HG02970 (cell line): ENCODE data around the gene SLC12A3.

Experiments
- ATAC-seq: cut with Tn5 transposase; IDR thresholded peaks from one replicate; pipeline ENCODE4 v1.9.1; 2021; ENCODE audit warnings: mild to moderate bottlenecking, moderate library complexity, moderate number of reproducible peaks; ENCODE audit not compliant: unreplicated experiment, low FRiP score

SLC12A3 gene

GRCh38 chr16:56936491-56936890, 71.5 kb downstream of the SLC12A3 start:
- ATAC-seq: no peak

DNA sequence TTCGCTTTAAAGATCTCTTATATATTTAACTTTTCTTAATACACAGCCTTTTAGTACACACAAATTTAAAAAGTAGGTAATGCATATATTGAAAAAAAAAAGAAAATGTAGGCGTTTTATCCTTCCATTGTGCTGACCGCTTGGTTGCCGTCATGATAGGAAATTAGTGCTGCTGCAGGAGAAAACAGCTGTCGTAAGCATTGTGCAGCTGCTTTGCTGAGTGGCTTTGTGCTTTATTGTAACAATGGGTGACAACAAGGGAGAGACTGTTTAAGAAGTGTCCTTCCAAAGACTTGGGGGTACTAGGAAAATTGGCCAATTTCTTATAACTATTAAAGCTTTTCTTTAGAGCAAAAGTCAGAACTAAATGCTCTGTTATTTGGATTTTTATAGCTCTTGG, 71.9 kb downstream of the SLC12A3 start:
- no peak for ATAC-seq

- no peak for ATAC-seq
These were observed 73.9 kb downstream of the SLC12A3 start for GRCh38 chr16:56938664-56939513.

DNA sequence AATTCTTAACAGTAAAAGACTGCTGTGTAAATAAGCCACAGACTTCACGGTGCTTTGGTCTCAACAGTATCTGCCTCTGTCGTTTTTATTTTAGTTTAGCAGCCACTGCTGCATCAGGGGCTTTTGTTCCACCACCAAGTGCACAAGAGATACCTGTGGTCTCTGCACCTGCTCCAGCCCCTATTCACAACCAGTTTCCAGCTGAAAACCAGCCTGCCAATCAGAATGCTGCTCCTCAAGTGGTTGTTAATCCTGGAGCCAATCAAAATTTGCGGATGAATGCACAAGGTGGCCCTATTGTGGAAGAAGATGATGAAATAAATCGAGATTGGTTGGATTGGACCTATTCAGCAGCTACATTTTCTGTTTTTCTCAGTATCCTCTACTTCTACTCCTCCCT, 74.8 kb downstream of the SLC12A3 start:
- no peak for ATAC-seq

DNA sequence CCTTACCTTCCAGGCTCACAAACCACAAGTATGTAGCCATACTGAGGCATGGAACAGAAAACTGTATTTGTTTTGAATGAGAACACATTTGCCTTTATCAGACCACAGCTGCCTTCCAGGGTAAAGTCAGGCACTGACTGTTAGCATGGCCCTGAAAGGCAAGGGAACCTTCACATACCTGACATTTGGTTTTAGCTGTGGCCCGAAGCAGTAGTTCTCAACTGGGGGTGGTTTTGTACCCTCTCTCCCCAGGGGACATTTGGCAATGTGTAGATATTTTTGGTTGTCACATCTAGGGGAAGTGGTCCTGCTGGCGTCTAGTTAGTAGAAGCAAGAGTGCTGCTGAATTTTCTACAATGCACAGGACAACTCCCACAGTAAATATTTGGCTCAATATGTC, 76.1 kb downstream of the SLC12A3 start:
- no peak for ATAC-seq

DNA sequence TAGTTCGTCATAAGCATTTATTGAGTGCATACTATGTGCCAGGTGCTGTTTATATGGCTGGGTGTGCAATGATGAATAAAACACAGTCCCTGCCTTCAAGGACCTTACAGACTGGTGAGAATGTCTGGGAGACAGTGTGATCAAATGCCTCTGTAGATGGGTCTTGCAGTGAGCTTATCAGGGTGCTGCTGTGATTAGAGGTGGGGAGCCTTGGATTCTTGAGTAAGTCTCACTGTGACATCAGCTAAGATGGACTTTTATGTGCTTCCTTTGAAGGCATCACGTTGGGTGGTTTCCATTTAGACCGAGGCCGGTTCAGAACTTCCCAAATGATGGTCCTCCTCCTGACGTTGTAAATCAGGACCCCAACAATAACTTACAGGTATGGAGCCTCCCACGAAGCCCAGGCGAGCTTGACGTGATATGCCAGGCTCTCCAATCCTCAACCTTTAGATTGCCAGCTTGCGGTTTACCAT, 76.9 kb downstream of the SLC12A3 start:
- no peak for ATAC-seq

DNA sequence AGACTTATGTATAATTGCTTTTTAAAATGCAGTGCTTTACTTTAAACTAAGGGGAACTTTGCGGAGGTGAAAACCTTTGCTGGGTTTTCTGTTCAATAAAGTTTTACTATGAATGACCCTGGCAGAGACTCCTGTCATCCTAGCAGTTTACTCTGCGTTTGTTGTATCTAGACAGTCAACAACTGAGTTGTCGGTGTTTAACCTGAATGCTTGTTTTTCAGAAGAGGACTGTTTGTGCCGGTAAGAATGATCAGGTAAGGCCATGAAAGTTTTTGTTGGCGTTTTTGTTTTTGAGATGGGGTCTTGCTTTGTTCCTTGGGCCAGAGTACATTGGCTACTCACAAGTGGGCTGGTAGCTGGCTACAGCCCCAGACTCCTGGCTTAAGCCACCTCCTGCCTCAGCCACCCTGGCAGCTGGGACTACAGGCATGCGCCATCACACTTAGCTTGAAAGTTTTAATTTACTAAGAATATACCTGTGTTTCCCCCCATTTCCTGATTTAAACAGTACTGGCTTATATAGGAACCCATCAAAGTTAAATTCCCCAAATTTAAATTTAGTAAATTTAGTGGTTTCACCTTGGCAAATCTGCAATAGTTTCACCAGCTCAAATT, 78.9 kb downstream of the SLC12A3 start:
- ATAC-seq: no peak

GRCh38 chr16:56944954-56945839, 80.2 kb downstream of the SLC12A3 start:
- ATAC-seq: no peak

GRCh38 chr16:56945847-56946527, 81.0 kb downstream of the SLC12A3 start:
- ATAC-seq: no peak

GRCh38 chr16:56946767-56947603, 82.0 kb downstream of the SLC12A3 start:
- no peak for ATAC-seq

GRCh38 chr16:56947604-56947995, 82.6 kb downstream of the SLC12A3 start:
- ATAC-seq: no peak

- ATAC-seq: no peak
These were observed 83.2 kb downstream of the SLC12A3 start for GRCh38 chr16:56948234-56948633.

- no peak for ATAC-seq
These were observed 85.0 kb downstream of the SLC12A3 start for GRCh38 chr16:56950051-56950450.

- no peak for ATAC-seq
These were observed 85.4 kb downstream of the SLC12A3 start for GRCh38 chr16:56950455-56950854.

GRCh38 chr16:56950881-56951771, 86.1 kb downstream of the SLC12A3 start:
- no peak for ATAC-seq

- no peak for ATAC-seq
These were observed 88.0 kb downstream of the SLC12A3 start for GRCh38 chr16:56953006-56953405.

DNA sequence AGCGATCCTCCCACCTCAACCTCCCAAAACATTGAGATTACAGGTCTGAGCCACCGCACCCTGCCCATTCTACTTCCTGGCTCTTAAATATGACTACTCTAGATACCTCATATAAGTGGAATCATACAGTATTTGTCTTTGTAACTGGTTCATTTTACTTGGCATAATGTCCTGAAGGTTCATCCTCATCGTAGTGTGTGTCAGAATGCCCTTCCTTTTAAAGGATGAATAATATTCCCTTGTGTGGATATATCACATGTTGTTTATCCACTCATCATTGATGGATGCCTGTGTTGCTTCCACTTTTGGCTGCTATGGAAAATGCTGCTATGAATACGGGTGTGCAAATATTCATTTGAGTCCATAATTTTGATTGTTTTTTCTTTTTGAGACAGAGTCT, 91.1 kb downstream of the SLC12A3 start:
- no peak for ATAC-seq

- no peak for ATAC-seq
These were observed 91.7 kb downstream of the SLC12A3 start for GRCh38 chr16:56956756-56957155.
